PFSK-1 (cell line): Measurements from ENCODE around the gene PALD1.

Experiments
- FOXP2 ChIP-seq: optimal IDR thresholded peaks from 2 replicates; pipeline ENCODE3; 2011; ENCODE audit warnings: borderline replicate concordance, control low read depth, inconsistent platforms; ENCODE audit not compliant: insufficient read depth; ENCODE audit errors: extremely low read length, extremely low read depth
- POLR2AphosphoS5 ChIP-seq: IDR thresholded peaks from 2 replicates; pipeline ENCODE4 v1.6.1; 2012; ENCODE audit warnings: low read depth, mild to moderate bottlenecking, control low read depth, low read length, moderate library complexity
- REST ChIP-seq, 2 experiments: IDR thresholded peaks; 2 replicates each; pipeline versions ENCODE4 v1.6.1 to v1.8.0; 2011 to 2012; ENCODE audit warnings: low read depth in 2 of 2, low read length in 2 of 2, control low read depth in 1 of 2, inconsistent platforms in 1 of 2, mild to moderate bottlenecking in 1 of 2, moderate library complexity in 1 of 2; ENCODE audit not compliant: insufficient read depth in 1 of 2
- SIN3A ChIP-seq: IDR thresholded peaks from 2 replicates; pipeline ENCODE4 v1.6.1; 2012; ENCODE audit warnings: mild to moderate bottlenecking, low read length, moderate library complexity, borderline replicate concordance; ENCODE audit not compliant: insufficient read depth
- TAF1 ChIP-seq: IDR thresholded peaks from 2 replicates; pipeline ENCODE4 v1.6.1; 2012; ENCODE audit warnings: low read length, control low read depth, borderline replicate concordance; ENCODE audit not compliant: insufficient read depth

- no peak for TF ChIP-seq REST (IDR thresholded peaks at IDR 0.05; ENCODE audit: insufficient read depth in 1 of 2, low read depth in 2 of 2, low read length in 2 of 2)
- no peak for TF ChIP-seq TAF1
- TF ChIP-seq POLR2AphosphoS5: no peak
- TF ChIP-seq FOXP2: no peak
- TF ChIP-seq SIN3A: no peak
Observed at GRCh38 chr10:70437721-70438120, 40.8 kb upstream of the PALD1 start.
